Measurements from ENCODE around the gene MAN1B1. TPM values are rescaled to one million over a fixed set of nuclear protein-coding genes. Genes with fewer than 3 reads are reported as not detected.

MAN1B1 gene
- total and polyA plus RNA-seq, 2 of the 8 experiments (the other 6 are each of a cell fraction or from before 2014, with no cell fraction given): 33.7 to 36.3 TPM

DNA sequence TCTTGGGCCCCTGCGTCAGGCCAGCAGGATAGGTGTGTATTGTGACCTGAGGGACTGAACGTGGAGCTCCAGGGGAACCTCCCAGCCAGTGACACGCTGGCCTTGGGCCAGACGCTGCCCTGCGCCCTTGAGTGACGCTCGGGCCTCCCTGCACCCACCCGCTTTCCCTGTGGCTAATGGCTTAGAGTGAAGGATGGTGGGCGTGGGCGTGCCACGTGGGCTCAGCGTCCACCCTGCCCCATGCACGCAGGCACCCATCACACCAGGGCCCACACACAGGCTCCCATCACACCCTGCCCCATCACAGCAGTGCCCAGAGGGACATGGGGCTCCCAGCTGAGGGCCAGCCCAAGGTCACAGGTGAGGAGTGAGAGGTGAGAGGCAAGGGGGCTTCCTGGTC, 49.8 kb upstream of the MAN1B1 start (continued):
- TF ChIP-seq, protein P1, sequence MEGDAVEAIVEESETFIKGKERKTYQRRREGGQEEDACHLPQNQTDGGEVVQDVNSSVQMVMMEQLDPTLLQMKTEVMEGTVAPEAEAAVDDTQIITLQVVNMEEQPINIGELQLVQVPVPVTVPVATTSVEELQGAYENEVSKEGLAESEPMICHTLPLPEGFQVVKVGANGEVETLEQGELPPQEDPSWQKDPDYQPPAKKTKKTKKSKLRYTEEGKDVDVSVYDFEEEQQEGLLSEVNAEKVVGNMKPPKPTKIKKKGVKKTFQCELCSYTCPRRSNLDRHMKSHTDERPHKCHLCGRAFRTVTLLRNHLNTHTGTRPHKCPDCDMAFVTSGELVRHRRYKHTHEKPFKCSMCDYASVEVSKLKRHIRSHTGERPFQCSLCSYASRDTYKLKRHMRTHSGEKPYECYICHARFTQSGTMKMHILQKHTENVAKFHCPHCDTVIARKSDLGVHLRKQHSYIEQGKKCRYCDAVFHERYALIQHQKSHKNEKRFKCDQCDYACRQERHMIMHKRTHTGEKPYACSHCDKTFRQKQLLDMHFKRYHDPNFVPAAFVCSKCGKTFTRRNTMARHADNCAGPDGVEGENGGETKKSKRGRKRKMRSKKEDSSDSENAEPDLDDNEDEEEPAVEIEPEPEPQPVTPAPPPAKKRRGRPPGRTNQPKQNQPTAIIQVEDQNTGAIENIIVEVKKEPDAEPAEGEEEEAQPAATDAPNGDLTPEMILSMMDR (IDR thresholded peaks at IDR 0.05; ENCODE audit: control extremely low read depth in 1 of 3, insufficient read depth in 1 of 3, low read depth in 1 of 3, low read length in 3 of 3): no peak
- TF ChIP-seq, protein P2, sequence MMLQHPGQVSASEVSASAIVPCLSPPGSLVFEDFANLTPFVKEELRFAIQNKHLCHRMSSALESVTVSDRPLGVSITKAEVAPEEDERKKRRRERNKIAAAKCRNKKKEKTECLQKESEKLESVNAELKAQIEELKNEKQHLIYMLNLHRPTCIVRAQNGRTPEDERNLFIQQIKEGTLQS (IDR thresholded peaks at IDR 0.05; ENCODE audit: insufficient read depth, low read depth, low read length): no peak
- TF ChIP-seq KDM4A (IDR thresholded peaks at IDR 0.05; ENCODE audit: low read depth, low read length, severe bottlenecking) (no peak), RAD21 (IDR thresholded peaks at IDR 0.05 in 1 of 2, conservative IDR thresholded peaks at IDR 0.05 in 1 of 2; ENCODE audit: low read depth in 2 of 2, low read length in 2 of 2) (no peak)
